ENCODE data around the gene WNT10A. TPM values are rescaled to one million over a fixed set of nuclear protein-coding genes. Genes with fewer than 3 reads are reported as not detected.

Gene WNT10A
- total RNA-seq, 1 donor: not detected

DNA sequence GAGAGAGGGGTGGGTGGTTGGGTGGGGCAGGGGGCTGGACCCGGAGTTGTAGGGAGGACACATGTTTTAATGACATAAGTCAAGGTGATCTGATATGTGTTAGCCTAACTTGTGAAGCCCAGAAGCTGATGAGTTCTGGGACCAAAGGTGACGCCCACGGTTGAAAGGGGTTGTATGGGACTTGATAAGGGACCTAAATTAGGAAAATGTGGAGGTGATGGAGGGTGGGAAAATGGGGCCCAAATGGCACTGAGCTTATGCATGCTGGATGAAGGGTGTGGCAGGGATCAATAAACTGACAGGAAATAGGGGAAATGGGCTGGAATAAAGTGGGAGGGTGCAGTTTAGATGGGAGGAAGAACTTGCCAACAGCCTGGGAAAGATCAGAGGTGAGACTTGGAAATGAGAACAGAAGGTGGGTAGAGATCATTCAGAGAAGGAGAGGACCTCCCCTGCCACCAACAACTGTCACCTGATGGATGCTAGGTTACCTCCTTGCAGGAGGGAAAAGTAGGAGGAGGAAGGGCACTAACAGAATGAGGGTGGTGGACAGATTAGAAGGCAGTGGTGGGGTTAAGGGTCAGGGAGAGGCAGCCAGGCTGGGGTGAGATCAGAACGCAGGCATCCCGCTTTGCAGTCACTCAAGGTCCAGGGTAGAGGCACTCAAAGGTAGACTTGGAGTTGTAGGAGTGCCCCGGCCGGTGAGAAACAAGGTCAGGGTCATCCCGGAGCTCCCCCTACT is 15.3 kb downstream of the WNT10A start:
- H3K36me3 ChIP-seq (ENCODE audit: insufficient read depth, low read length): no peaks in the 10 kb centered on the region
- H3K27ac ChIP-seq (ENCODE audit: low read depth, low read length): no peak overlapping the region
- no peak overlapping the region for H3K4me2 ChIP-seq (ENCODE audit: insufficient read depth, low read length)
- H3K79me2 ChIP-seq (ENCODE audit: insufficient read depth, low read length): no peaks in the 10 kb centered on the region
- no peaks in the 10 kb centered on the region for H3K9me3 ChIP-seq (ENCODE audit: low read depth, low read length)
- H3K4me3 ChIP-seq (ENCODE audit: insufficient read depth, low read length): no peak overlapping the region
- no peaks in the 10 kb centered on the region for H4K20me1 ChIP-seq (ENCODE audit: insufficient read depth, low read length)
- DNase-seq (ENCODE audit: insufficient read length, low spot score, missing footprints): peak; percentile 68
- TF ChIP-seq, protein P1, sequence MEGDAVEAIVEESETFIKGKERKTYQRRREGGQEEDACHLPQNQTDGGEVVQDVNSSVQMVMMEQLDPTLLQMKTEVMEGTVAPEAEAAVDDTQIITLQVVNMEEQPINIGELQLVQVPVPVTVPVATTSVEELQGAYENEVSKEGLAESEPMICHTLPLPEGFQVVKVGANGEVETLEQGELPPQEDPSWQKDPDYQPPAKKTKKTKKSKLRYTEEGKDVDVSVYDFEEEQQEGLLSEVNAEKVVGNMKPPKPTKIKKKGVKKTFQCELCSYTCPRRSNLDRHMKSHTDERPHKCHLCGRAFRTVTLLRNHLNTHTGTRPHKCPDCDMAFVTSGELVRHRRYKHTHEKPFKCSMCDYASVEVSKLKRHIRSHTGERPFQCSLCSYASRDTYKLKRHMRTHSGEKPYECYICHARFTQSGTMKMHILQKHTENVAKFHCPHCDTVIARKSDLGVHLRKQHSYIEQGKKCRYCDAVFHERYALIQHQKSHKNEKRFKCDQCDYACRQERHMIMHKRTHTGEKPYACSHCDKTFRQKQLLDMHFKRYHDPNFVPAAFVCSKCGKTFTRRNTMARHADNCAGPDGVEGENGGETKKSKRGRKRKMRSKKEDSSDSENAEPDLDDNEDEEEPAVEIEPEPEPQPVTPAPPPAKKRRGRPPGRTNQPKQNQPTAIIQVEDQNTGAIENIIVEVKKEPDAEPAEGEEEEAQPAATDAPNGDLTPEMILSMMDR (IDR thresholded peaks at IDR 0.05; ENCODE audit: extremely low read depth, low read depth, low read length): no peak
- no peak overlapping the region for H2AFZ ChIP-seq (ENCODE audit: low read length)
- H3K27me3 ChIP-seq (ENCODE audit: insufficient read depth, low read length): peaks cover 79% of the 10 kb centered on the region
- peaks cover 6% of the 10 kb centered on the region for H3K4me1 ChIP-seq (ENCODE audit: insufficient read depth, low read length)

DNA sequence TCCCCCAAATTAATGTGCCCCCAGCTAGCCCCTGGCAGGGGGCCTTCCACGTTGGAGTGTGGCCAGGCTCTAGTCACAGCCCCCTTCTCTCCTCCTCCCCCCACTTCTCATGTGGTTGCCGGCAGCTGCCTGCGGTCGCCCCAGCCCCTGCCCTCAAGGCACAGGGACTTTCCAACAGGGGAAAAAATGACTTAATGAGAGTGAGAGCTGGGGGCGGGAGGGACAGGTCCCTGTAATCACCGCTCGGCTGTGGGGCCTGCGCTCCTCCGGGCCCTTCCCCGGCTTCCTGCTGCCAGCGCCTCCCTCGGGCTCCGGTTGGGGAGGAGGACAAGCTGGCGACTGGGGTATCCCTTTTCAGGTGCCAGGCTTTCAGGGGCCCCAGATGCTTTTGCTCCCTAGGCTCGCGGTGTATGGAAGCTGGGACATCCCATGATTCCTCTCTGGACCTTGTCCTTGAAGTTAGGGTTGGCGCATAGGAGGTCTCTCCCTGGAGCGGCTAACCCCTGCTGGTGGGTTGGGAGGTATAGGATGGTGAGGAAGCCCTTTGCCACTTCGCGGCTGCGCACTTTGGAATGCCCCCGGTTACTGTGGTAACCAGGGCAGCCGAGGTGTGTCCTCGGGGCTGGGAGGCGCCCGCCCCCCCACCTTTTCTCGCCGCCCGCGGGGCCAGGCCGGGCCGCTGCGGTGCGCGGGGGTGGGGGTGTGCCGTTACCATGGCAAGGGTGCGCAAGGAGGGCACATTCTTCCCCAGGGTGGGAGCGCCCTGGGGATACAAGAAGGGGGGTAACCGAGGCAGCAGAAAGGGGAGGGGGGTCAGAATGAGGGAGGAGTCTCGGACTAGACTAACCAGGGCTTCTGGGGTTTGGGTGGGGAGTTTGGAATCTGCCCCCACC is 16.1 kb downstream of the WNT10A start:
- no peak overlapping the region for H3K4me2 ChIP-seq (ENCODE audit: insufficient read depth, low read length)
- H2AFZ ChIP-seq (ENCODE audit: low read length): no peak overlapping the region

DNA sequence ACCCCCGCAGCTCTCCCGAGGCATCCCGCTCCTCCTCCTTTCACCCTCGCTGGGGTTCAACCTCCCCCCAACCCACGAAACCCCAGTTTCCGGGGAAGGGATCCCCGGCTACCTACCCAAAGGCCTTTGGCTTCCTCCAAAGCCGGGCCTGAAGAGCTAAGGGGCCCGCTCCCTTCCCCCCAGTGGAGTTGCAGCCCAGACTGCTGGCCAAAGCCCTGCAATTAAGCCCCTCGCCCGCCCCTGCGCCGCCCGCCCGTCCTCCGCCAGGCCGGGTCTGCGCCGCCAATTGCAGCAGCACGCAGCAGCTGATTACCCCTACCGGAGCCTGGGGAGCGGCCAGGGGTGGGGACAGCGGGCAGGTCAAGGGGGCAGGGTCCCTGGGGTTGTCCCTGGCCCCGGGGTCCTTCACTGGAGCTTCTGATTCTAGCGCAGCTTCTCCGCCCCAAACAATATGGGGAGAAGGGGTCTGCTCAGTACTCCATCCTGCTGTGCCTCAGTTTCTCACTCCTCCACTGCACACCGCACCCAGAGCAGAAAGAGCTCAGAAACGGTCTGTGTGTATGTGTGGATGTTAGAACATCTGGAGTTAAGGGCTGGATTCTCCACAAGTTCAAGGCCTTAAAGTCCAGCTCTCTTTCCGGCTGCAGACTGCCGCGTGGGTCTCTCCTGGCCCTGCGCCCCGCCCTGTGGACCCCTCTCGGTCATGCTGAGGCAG is 16.9 kb downstream of the WNT10A start:
- H3K9me3 ChIP-seq (ENCODE audit: low read depth, low read length): no peaks in the 10 kb centered on the region
- H4K20me1 ChIP-seq (ENCODE audit: insufficient read depth, low read length): no peaks in the 10 kb centered on the region
- DNase-seq (ENCODE audit: insufficient read length, low spot score, missing footprints): peak; percentile 69
- no peak overlapping the region for H3K4me2 ChIP-seq (ENCODE audit: insufficient read depth, low read length)
- peaks cover 6% of the 10 kb centered on the region for H3K4me1 ChIP-seq (ENCODE audit: insufficient read depth, low read length)
- H3K79me2 ChIP-seq (ENCODE audit: insufficient read depth, low read length): no peaks in the 10 kb centered on the region
- no peak overlapping the region for H3K4me3 ChIP-seq (ENCODE audit: insufficient read depth, low read length)
- H3K27me3 ChIP-seq (ENCODE audit: insufficient read depth, low read length): peaks cover 87% of the 10 kb centered on the region
- H2AFZ ChIP-seq (ENCODE audit: low read length): no peak overlapping the region
- H3K27ac ChIP-seq (ENCODE audit: low read depth, low read length): no peak overlapping the region
- H3K36me3 ChIP-seq (ENCODE audit: insufficient read depth, low read length): no peaks in the 10 kb centered on the region
- TF ChIP-seq, protein P1 (IDR thresholded peaks at IDR 0.05; ENCODE audit: extremely low read depth, low read depth, low read length): no peak

More for the DNA sequence above, 16.1 kb downstream of the WNT10A start:
- Histone ChIP-seq H4K20me1 (ENCODE audit: insufficient read depth, low read length) (no peaks in the 10 kb centered on the region), H3K27ac (ENCODE audit: low read depth, low read length) (no peak overlapping the region), H3K36me3 (ENCODE audit: insufficient read depth, low read length) (no peaks in the 10 kb centered on the region), H3K27me3 (ENCODE audit: insufficient read depth, low read length) (peaks cover 86% of the 10 kb centered on the region), H3K79me2 (ENCODE audit: insufficient read depth, low read length) (no peaks in the 10 kb centered on the region), H3K9me3 (ENCODE audit: low read depth, low read length) (no peaks in the 10 kb centered on the region), H3K4me1 (ENCODE audit: insufficient read depth, low read length) (peaks cover 6% of the 10 kb centered on the region), H3K4me3 (ENCODE audit: insufficient read depth, low read length) (no peak overlapping the region)
- peak; percentile 95 for DNase-seq (ENCODE audit: insufficient read length, low spot score, missing footprints)
- TF ChIP-seq, protein P1 (IDR thresholded peaks at IDR 0.05; ENCODE audit: extremely low read depth, low read depth, low read length): no peak

All from osteoblast (primary cell).